ENCODE data around the gene EIF4E2.
"Not testable (repeated sequence)": the region's sequence is repeated elsewhere in the genome, so short reads cannot be mapped to it uniquely, and the experiment has no call there.

Gene EIF4E2

DNA sequence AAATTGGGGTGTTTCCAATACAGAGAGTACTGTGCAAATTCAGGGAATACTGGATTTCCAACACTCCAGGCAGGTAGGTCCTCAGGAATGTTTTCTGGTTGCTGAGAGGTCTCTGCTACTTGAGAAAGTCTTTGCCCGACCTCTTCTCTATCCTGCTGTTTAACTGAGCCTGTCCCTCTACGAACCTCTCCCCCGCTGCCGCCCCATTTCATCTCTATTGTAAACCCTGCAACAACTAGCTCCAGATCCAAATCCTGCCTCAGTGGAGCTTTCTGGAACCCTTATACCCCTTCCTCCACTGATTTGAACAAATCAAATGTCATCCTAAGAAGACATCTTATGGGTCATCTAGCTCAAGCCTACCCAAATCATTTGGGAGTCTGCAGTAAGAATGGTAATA, 1.3 kb downstream of the EIF4E2 start:
- TF ChIP-seq CTCF (IDR thresholded peaks at IDR 0.05; ENCODE audit: low read depth, low read length): no peak
- no peak for DNase-seq (ENCODE audit: extremely low read depth, low read depth)

- DNase-seq (ENCODE audit: extremely low read depth, low read depth): no peak
- no peak for TF ChIP-seq CTCF (IDR thresholded peaks at IDR 0.05; ENCODE audit: low read depth, low read length)
Observed at GRCh38 chr2:232556426-232556825, 5.9 kb downstream of the EIF4E2 start.

DNA sequence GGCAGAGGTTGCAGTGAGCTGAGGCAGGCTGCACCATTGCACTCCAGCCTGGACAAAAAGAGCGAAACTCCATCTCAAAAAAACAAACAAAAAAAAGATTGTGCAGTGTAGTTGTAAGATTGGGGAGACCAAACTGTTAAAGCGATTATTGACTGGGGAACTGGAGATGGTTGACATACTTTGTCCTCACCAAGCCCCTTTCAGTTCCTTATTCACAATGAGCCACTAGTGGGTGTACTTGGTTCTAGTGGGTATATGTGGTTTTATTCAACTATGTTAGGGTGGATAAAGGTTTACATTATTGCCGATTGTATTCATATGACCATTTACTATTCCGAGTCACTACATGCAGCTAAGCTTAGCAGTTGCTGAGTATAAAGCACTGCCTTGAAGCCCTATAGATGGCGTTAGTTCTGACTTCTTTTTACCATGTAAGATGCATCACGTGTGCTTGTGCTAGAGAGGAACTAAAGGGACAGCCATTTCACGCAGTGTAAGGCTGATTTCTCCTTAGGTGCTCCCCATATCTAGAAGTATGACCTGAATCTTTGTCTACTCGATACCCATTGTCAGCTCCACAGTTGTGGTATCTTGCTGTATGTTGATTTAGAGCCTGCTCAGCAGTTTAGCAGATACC, 12.1 kb downstream of the EIF4E2 start:
- no peak for TF ChIP-seq CTCF (IDR thresholded peaks at IDR 0.05; ENCODE audit: low read depth, low read length)
- DNase-seq (ENCODE audit: extremely low read depth, low read depth): no peak

- TF ChIP-seq CTCF (IDR thresholded peaks at IDR 0.05; ENCODE audit: low read depth, low read length): no peak
- DNase-seq (ENCODE audit: extremely low read depth, low read depth): peak; percentile 1
Observed at GRCh38 chr2:232563580-232563979, 13.1 kb downstream of the EIF4E2 start.

- no peak for DNase-seq (ENCODE audit: extremely low read depth, low read depth)
- no peak for TF ChIP-seq CTCF (IDR thresholded peaks at IDR 0.05; ENCODE audit: low read depth, low read length)
Observed at GRCh38 chr2:232567721-232568120, 17.2 kb downstream of the EIF4E2 start.

- DNase-seq (ENCODE audit: extremely low read depth, low read depth): peak; percentile 84
- no peak for TF ChIP-seq CTCF (IDR thresholded peaks at IDR 0.05; ENCODE audit: low read depth, low read length)
Observed at GRCh38 chr2:232568161-232568560, 17.7 kb downstream of the EIF4E2 start.

- TF ChIP-seq CTCF (IDR thresholded peaks at IDR 0.05; ENCODE audit: low read depth, low read length): no peak
- no peak for DNase-seq (ENCODE audit: extremely low read depth, low read depth)
Observed at GRCh38 chr2:232569541-232569940, 19.1 kb downstream of the EIF4E2 start.

DNA sequence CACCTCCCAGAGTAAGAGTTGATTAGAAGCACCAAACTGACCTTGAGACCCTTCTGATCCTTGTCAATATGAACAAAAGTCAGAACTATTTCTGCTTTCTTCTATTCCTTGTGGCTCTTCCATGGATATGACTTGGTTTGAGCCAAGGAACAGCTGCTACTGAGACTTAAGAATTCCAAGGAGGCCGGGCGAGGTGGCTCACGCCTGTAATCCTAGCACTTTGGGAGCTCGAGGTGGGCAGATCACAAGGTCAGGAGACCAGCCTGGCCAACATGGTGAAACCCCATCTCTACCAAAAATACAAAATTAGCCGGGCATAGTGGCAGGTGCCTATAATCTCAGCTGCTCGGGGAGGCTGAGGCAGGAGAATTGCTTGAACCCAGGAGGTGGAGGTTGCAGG, 20.0 kb downstream of the EIF4E2 start:
- not testable (repeated sequence) for DNase-seq (ENCODE audit: extremely low read depth, low read depth)

Measured in AG09319 (cell line).